HepG2 (cell line): Measurements from ENCODE around the gene PASK. TPM values are rescaled to one million over a fixed set of nuclear protein-coding genes. Genes with fewer than 3 reads are reported as not detected.
A peak's percentile ranks its signal among the peaks of the same experiment; 100 is the strongest.

Experiments used
- FOXC1 ChIP-seq: sonication (generic); formaldehyde crosslinking; IDR thresholded peaks from 2 replicates; pipeline ENCODE4 v1.8.0; 2022; ENCODE audit warnings: mild to moderate bottlenecking, missing genetic modification reagents, borderline replicate concordance
- GRHL1 ChIP-seq: sonication (generic); formaldehyde crosslinking; conservative IDR thresholded peaks from 2 replicates; pipeline ENCODE4 v1.8.0; 2022; ENCODE audit warnings: missing genetic modification reagents
- KAT8 ChIP-seq: IDR thresholded peaks from 2 replicates; pipeline ENCODE4 v1.6.1; 2016; ENCODE audit warnings: missing genetic modification reagents, missing compliant biosample characterization
- MXD1 ChIP-seq: sonication (generic); formaldehyde crosslinking; IDR thresholded peaks from 2 replicates; pipeline ENCODE4 v1.4.0; 2020; ENCODE audit warnings: mild to moderate bottlenecking, missing genetic modification reagents
- PREB ChIP-seq: sonication (generic); formaldehyde crosslinking; IDR thresholded peaks from 2 replicates; pipeline ENCODE4 v1.4.0; 2020; ENCODE audit warnings: missing genetic modification reagents
- SAP130 ChIP-seq: IDR thresholded peaks from 2 replicates; pipeline ENCODE4 v1.6.1; 2016; ENCODE audit warnings: low read depth
- SIN3B ChIP-seq: fragments of 150-350 bp; IDR thresholded peaks from 2 replicates; pipeline ENCODE4 v1.6.1; 2014; ENCODE audit warnings: low read length
- SMAD1 ChIP-seq: sonication (generic); formaldehyde crosslinking; IDR thresholded peaks from 2 replicates; pipeline ENCODE4 v1.4.0; 2020; ENCODE audit warnings: missing genetic modification reagents, low read depth, mild to moderate bottlenecking, borderline replicate concordance
- TAF15 ChIP-seq: fragments of 200-400 bp; formaldehyde crosslinking; IDR thresholded peaks from one replicate; pipeline ENCODE4 v1.6.1; 2018; ENCODE audit warnings: mild to moderate bottlenecking, low read depth, low read length; ENCODE audit not compliant: poor library complexity, severe bottlenecking
- USF2 ChIP-seq, 2 experiments: sonication (generic) in 1 of 2; formaldehyde crosslinking in 1 of 2; IDR thresholded peaks; 2 replicates each; pipeline versions ENCODE4 v1.5.1 to v1.6.1; 2011 to 2020; ENCODE audit warnings: borderline replicate concordance in 1 of 2, low read depth in 1 of 2, low read length in 1 of 2, mild to moderate bottlenecking in 1 of 2, missing genetic modification reagents in 1 of 2, moderate library complexity in 1 of 2
- ZBTB33 ChIP-seq: sonication (generic); formaldehyde crosslinking; IDR thresholded peaks from 2 replicates; pipeline ENCODE4 v1.4.0; 2020; ENCODE audit warnings: missing genetic modification reagents
- ZNF142 ChIP-seq: sonication (generic); formaldehyde crosslinking; IDR thresholded peaks from 2 replicates; pipeline ENCODE4 v1.4.0; 2020; ENCODE audit warnings: missing genetic modification reagents
- ZNF451 ChIP-seq: sonication (generic); formaldehyde crosslinking; IDR thresholded peaks from 2 replicates; pipeline ENCODE4 v1.5.0; 2020; ENCODE audit warnings: mild to moderate bottlenecking, missing genetic modification reagents
- ZNF607 ChIP-seq: sonication (generic); formaldehyde crosslinking; IDR thresholded peaks from 2 replicates; pipeline ENCODE4 v1.5.1; 2020; ENCODE audit warnings: missing genetic modification reagents, mild to moderate bottlenecking, borderline replicate concordance
- polyA plus RNA-seq, 8 experiments: library from polyadenylated mRNA; depleted of rRNA in 3 of 8; stranded (reverse) in 7 of 8; unstranded in 1 of 8; fragments of >200 nt; fragmentation: Illumina TruSeq in 4 of 8; extraction: Trizol in 4 of 8; gene quantifications; 2 replicates each; pipeline versions ENCODE4 v1.2.1 to v1.2.3, GENCODE V29; 2011 to 2016; ENCODE audit warnings: low read depth in 4 of 8, missing spikeins in 1 of 8, mixed read lengths in 1 of 8; ENCODE audit not compliant: insufficient read depth in 1 of 8
- total RNA-seq, 5 experiments: library from RNA; depleted of rRNA; stranded (reverse); fragments of >200 nt; fragmentation: Illumina TruSeq; extraction: Trizol; gene quantifications; 2 replicates each; pipeline ENCODE4 v1.2.3, GENCODE V29; 2016; ENCODE audit warnings: low read depth in 1 of 5

Gene PASK
- total and polyA plus RNA-seq, 2 of the 13 experiments (the other 11 are each of a cell fraction or from before 2014, with no cell fraction given): 6.9 to 17.0 TPM

- TF ChIP-seq ZNF142 (peak; percentile 97), SIN3B (peak; percentile 98), KAT8 (CRISPR knock-in tag) (peak; percentile 100), GRHL1 (CRISPR knock-in tag) (no peak), SMAD1 (CRISPR knock-in tag) (peak; percentile 100), ZBTB33 (CRISPR knock-in tag) (peak; percentile 91), ZNF607 (CRISPR knock-in tag) (peak; percentile 99), FOXC1 (peak; percentile 95; the same call in 1 of the 2 replicates), SAP130 (CRISPR knock-in tag) (peak; percentile 100), ZNF451 (CRISPR knock-in tag) (peak; percentile 100), USF2 (IDR thresholded peaks at IDR 0.05; ENCODE audit: low read depth, low read length) (no peak), USF2 (CRISPR knock-in tag; IDR thresholded peaks at IDR 0.05; ENCODE audit: borderline replicate concordance) (peak; percentile 43; the same call in 1 of the 2 replicates), PREB (CRISPR knock-in tag) (0 out of 2 replicates have a peak, but pooled peaks have one; percentile 76), TAF15 (peak; percentile 83), MXD1 (peak; percentile 98)
Observed at GRCh38 chr2:241102239-241102803, 47.0 kb downstream of the PASK start, which contains the start of gene MTERF4 (continued).
